Body of pancreas (tissue), 4 donors: Measurements from ENCODE around the gene PRRT4. TPM values are rescaled to one million over a fixed set of nuclear protein-coding genes. Genes with fewer than 3 reads are reported as not detected.

Source experiments
- ATAC-seq: fragments of 150-250 bp; one replicate; pipeline ENCODE4 v1.9.1; 2016
- DNase-seq, 4 donors: peaks; one replicate each; pipeline ENCODE4 v3.0.0-alpha.2; 2019
- H3K27ac ChIP-seq, 4 donors: fragments of 200-600 bp; sonication (generic); 1 replicate in 3 of 4; 2 replicates in 1 of 4; pipeline versions ENCODE4 v1.5.1 to v1.6.1; 2016 to 2019; ENCODE audit warnings: mild to moderate bottlenecking in 1 of 4, mixed read lengths in 1 of 4, moderate library complexity in 1 of 4
- H3K27me3 ChIP-seq, 2 donors: fragments of 200-600 bp; sonication (generic); one replicate each; pipeline ENCODE4 v1.6.0; 2016; ENCODE audit warnings: mild to moderate bottlenecking in 1 of 2
- H3K36me3 ChIP-seq, 2 donors: fragments of 200-600 bp; sonication (generic); replicated peaks in 1 of 2; 2 replicates each; pipeline ENCODE4 v1.5.1; 2016; ENCODE audit warnings: low read depth in 2 of 2; ENCODE audit not compliant: insufficient read depth in 1 of 2
- H3K4me1 ChIP-seq: fragments of 200-600 bp; sonication (generic); one replicate; pipeline ENCODE4 v1.6.0; 2016
- H3K4me3 ChIP-seq, 2 donors: fragments of 200-600 bp; sonication (generic); 1 replicate in 1 of 2; 2 replicates in 1 of 2; pipeline ENCODE4 v1.5.1; 2016 to 2019
- H3K9me3 ChIP-seq, 3 donors: fragments of 200-600 bp; sonication (generic); 1 replicate in 2 of 3; 2 replicates in 1 of 3; pipeline ENCODE4 v1.5.1; 2016
- CTCF ChIP-seq, 7 experiments: fragments of 450-650 bp in 4 of 7; fragments of 200-600 bp in 3 of 7; sonication (generic) in 3 of 7; IDR thresholded peaks; one replicate each; pipeline ENCODE4 v1.5.1; 2016 to 2019; ENCODE audit warnings: antibody characterized with exemption in 7 of 7
- POLR2A ChIP-seq, 3 donors: fragments of 450-650 bp; IDR thresholded peaks; one replicate each; pipeline ENCODE4 v1.6.1; 2016; ENCODE audit warnings: antibody characterized with exemption in 3 of 3, mild to moderate bottlenecking in 2 of 3
- WGBS, 2 donors: methylation state at CpG; one replicate each; pipeline ENCODE4 v1.1.5; 2017; 5-methylcytosine and 5-hydroxymethylcytosine counted together
- intact Hi-C: fragments of 100-400 bp; cut with DNase I; formaldehyde crosslinking; loops from one replicate; pipeline ENCODE4 v1.15.1; 2023
- total RNA-seq, 2 donors: library from RNA; depleted of rRNA; stranded (reverse); fragments of >200 nt; gene quantifications; one replicate each; pipeline ENCODE4 v1.1.0, GENCODE V29; 2016

PRRT4 gene
- total RNA-seq, 2 donors from 2014 or later, result 7.6 TPM; not detected in 1

DNA sequence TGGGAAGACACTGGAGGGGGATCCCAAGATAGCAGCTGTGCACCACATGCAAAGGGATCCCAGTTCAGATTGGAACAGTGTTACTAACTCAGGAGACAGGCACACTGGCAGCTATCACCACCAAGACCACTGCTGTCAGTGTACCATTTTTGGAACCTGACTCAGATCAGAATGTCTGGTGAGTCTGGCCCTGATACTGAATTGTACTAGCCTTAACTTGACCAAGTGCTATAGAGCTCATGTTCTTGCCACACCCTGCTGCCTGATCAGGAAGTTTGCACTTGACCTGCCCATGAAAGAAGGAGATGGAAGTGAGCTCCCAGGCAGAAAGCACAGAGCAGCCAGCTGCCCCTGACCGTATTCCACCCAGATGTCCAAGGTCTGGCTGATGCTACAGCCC is 4.8 kb upstream of the PRRT4 start:
- DNase-seq (no peak), ATAC-seq (no peak)
- Histone ChIP-seq H3K4me1 (peaks cover 7% of the 10 kb centered on the region), H3K27me3 (no peaks in the 10 kb centered on the region), H3K9me3 (no peaks in the 10 kb centered on the region), H3K4me3 (no peak overlapping the region), H3K27ac (no peak overlapping the region), H3K36me3 (no peaks in the 10 kb centered on the region)
- intact Hi-C loops, result no loop called here
- 42 to 63% methylated on average over 1 of the region's 1 CpG for WGBS, 2 donors
- TF ChIP-seq CTCF (IDR thresholded peaks at IDR 0.05), result no peak
- TF ChIP-seq POLR2A (IDR thresholded peaks at IDR 0.05), result no peak

DNA sequence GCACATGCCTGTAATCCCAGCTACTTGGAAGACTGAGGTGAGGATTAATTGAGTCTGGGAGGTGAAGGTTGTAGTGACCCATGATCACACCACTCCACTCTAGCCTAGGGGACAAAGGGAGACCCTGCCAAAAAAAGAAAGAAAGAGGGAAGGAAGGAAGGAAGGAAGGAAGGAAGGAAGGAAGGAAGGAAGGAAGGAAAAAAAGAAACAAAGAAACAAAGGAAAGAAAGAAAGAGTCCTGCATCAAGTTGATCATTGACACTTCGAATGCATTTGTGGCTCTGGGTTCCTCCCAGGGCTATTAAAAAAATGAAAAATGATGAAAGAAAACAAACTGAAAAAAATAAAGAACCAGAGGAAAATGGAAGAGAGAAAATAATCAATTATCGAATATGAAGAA is 3.9 kb upstream of the PRRT4 start:
- intact Hi-C loops, result no loop called here
- no peak for DNase-seq
- Histone ChIP-seq H3K9me3 (no peaks in the 10 kb centered on the region), H3K27me3 (no peaks in the 10 kb centered on the region), H3K36me3 (no peaks in the 10 kb centered on the region), H3K4me3 (no peak overlapping the region), H3K4me1 (peaks cover 15% of the 10 kb centered on the region), H3K27ac (no peak overlapping the region)
- TF ChIP-seq POLR2A (IDR thresholded peaks at IDR 0.05), result no peak
- TF ChIP-seq CTCF (IDR thresholded peaks at IDR 0.05), result no peak
- WGBS, 2 donors, result 68 to 77% methylated on average over 2 of the region's 2 CpGs
- no peak for ATAC-seq

- DNase-seq, result no peak
- Histone ChIP-seq H3K27ac (no peak overlapping the region), H3K9me3 (no peaks in the 10 kb centered on the region), H3K27me3 (no peaks in the 10 kb centered on the region), H3K4me1 (peaks cover 18% of the 10 kb centered on the region), H3K36me3 (no peaks in the 10 kb centered on the region), H3K4me3 (no peak overlapping the region)
- intact Hi-C loops, result no loop called here
- TF ChIP-seq CTCF (IDR thresholded peaks at IDR 0.05), result no peak
- no peak for TF ChIP-seq POLR2A (IDR thresholded peaks at IDR 0.05)
- 65 to 74% methylated on average over 4 of the region's 4 CpGs for WGBS, 2 donors
- no peak for ATAC-seq
Measured at GRCh38 chr7:128364166-128364870, 2.8 kb upstream of the PRRT4 start.

DNA sequence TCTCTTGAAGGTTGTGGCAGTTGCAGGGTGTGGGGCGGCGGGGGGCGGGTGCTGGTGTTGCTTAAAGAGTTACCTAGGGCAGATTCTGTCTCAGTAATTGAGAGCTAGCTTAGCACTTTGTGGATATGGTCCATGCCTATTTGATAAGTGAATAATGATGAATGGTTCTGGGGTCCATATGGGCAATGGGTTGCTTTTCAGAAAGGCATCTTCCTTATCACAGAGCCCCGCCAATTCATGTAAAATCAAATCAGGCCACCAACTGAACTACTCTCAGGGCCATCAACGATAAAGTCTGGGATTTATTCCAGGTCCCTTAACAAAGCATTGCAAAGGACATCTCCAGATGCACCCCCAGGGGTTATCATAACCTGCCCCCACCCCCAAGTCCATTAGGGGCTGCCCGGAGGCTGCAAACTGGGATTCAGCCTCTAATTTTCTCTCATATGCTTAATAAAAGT is 1.8 kb upstream of the PRRT4 start:
- intact Hi-C loops, result no loop called here
- H3K27ac ChIP-seq, result no peak overlapping the region
- no peaks in the 10 kb centered on the region for H3K27me3 ChIP-seq
- H3K4me3 ChIP-seq, result no peak overlapping the region
- WGBS, 2 donors, result 73 to 80% methylated on average over 6 of the region's 6 CpGs
- no peak for ATAC-seq
- DNase-seq, result no peak
- TF ChIP-seq CTCF (IDR thresholded peaks at IDR 0.05), result no peak
- no peak for TF ChIP-seq POLR2A (IDR thresholded peaks at IDR 0.05)
- H3K9me3 ChIP-seq, result no peaks in the 10 kb centered on the region
- no peaks in the 10 kb centered on the region for H3K36me3 ChIP-seq
- H3K4me1 ChIP-seq, result peaks cover 18% of the 10 kb centered on the region

- intact Hi-C loops, result no loop called here
Measured at GRCh38 chr7:128362670-128363069, 1.2 kb upstream of the PRRT4 start.

More at GRCh38 chr7:128362670-128363069, 1.2 kb upstream of the PRRT4 start:
- TF ChIP-seq CTCF (IDR thresholded peaks at IDR 0.05), result no peak
- TF ChIP-seq POLR2A (IDR thresholded peaks at IDR 0.05), result no peak
- H3K9me3 ChIP-seq, result no peaks in the 10 kb centered on the region
- ATAC-seq (no peak), DNase-seq (no peak)
- no peaks in the 10 kb centered on the region for H3K36me3 ChIP-seq
- H3K27ac ChIP-seq, result no peak overlapping the region
- WGBS, 2 donors, result 74 to 82% methylated on average over 4 of the region's 4 CpGs
- H3K4me3 ChIP-seq, result no peak overlapping the region
- H3K4me1 ChIP-seq, result peaks cover 18% of the 10 kb centered on the region
- H3K27me3 ChIP-seq, result no peaks in the 10 kb centered on the region
